GM04504 (cell line): ENCODE data around the gene C19orf12.
A peak's percentile ranks its signal among the peaks of the same experiment; 100 is the strongest.

ENCODE experiments used
- DNase-seq: peaks from one replicate; pipeline ENCODE4 v3.0.0-alpha.2; 2012; ENCODE audit warnings: low read depth

The C19orf12 gene

DNA sequence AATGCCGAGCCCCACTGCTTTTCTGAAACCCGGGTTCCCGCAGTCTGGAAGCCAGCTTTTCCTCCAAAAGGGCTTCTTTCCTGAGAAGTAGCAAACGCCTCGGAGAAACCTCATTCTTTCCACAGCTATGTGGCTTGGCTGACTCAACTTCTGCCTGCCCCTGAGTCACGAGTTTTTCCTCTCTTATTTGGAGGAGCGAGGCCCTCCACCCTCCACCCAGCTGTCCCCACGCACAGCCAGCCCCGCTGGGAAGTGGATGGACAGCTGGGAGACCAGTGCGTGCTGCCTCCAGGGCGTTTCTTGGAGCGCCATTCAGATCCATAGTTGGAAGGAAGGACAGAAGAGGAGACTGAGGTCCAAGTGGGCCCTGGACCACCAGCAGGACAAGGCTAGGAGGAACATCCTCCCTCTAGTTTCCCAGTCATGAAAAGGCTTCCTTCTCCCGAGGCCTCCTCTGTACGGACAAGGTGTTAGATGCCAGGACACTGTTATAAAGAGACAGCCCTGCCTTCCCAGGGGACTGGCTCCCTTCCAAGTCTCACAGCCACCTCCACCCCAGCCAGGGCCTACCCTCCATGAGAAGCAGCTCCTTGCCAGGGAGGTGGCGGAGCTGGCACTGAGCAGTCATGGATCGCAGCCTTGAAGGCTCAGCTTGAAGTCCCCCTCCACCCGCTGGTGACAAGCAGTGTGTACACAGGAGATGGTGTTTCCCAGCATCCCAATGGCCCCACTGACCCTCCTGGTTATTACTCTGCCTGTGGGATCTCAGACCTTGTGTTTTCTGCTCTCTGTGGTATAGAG lies 52.3 kb downstream of the C19orf12 start:
- DNase-seq: peak; percentile 88

- DNase-seq: no peak
Measured at GRCh38 chr19:29662278-29662603, 52.8 kb downstream of the C19orf12 start.

DNA sequence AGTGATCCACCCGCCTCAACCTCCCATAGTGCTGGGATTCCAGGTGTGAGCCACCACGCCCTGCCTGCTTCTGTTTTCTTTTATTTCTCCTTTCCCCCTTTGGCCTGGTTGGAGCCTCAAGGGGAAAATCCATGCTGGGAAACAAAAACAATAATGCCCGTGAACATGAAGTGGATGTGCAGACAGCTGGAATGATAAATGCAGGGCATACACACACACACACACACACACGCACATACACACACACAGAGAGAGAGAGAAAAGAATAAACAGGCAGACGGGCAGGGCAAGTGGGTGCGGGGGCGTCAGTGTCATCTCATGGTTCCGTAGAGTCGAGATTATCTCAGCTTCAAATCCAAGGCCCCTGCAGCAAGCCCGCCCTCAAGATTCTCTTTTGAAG lies 54.2 kb downstream of the C19orf12 start:
- DNase-seq: no peak

DNA sequence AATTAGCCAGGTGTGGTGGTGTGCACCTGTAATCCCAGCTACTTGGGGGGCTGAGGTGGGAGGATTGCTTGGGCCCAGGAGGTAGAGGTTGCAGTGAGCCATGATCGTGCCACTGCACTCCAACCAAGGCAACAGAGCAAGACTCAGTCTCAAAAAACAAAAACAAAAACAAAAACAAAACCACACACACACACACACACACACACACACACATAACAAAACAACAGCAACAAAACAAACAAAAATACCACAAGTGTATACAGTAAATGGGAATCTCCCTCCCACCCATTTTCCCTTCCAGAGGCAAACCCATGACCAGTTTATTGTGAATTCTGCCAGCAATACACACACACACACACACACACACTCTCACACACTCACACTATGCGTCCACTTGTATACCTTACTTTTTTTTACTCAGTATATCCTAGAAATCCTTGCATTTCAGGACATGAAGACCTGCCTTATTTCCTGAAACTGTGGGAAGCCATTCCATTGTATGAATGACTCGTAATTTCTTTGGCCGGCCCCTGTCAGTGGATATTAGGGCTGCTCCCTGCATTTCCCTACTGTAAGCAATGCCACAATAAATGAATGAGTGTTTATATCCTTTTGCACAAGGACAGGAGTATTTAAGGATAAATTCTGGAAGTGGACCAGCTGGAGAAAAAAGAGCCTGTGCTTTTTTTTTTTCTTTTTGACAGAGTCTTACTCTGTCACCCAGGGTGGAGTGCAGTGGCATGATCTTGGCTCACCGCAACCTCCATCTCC lies 56.7 kb downstream of the C19orf12 start:
- no peak for DNase-seq

DNA sequence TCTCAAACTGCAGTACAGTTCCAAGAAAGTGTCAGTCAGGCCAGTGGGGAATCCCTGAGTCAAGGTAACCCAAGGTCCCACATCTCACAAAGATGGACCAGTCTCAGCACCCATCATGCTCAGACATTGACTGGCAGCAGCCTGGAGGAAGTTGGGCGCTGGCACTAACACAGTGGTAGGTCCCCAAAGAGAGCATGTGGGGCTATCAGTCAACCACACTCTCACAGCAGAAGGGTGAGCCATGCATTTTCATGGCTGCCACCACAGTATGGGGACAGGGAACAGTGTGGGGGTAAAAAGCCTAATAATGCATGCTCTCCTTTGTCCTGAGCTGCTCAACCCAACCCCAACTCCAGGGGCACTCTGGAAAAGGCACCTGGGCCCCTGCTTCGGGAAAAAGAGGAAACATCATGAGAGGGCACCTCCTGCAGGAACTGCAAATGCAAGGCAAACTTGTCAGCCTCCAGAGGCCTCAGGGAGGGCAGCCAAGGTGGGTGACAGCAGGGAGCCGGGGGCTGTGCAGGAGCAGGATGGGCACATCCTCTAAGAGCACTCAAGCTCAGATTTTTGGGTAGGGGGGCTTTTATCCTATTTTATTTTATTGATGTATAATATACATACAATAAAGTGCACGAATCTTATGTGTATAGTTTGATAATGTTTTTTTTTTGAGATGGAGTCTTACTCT lies 59.3 kb downstream of the C19orf12 start:
- no peak for DNase-seq

- no peak for DNase-seq
Measured at GRCh38 chr19:29653398-29653797, 61.7 kb downstream of the C19orf12 start.

DNA sequence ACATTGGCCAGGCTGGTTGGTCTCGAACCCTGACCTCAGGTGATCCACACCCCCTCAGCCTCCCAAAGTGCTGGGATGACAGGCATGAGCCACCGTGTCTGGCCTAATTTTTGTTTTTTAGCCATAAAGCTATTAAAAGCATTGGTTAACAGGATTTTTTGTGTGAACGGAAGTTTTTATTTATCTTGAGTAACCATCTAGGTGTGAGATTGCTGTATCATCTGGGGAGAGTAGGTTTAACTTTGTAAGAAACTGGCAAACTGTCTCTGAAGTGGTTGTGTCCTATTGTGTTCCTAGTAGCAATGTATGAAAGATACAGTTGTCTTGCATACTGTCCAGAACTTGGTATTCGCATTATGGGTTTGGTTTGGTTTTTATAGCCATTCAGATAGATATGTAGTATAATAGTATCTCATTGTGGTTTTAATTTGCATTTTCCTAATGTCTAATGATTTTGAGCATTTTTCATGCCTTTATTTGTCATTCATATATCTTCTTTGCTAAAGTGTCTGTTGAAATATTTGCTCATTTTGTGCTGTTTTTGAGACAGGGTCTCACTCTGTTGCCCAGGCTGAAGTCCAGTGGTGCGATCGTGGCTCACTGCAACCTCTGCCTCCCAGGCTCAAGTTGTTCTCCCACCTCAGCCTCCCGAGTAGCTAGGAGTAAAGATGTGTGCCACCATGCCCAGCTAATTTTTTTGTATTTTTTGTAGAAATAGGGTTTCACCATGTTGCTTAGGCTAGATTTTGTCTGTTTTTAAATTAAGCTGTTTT lies 63.3 kb downstream of the C19orf12 start:
- no peak for DNase-seq

DNA sequence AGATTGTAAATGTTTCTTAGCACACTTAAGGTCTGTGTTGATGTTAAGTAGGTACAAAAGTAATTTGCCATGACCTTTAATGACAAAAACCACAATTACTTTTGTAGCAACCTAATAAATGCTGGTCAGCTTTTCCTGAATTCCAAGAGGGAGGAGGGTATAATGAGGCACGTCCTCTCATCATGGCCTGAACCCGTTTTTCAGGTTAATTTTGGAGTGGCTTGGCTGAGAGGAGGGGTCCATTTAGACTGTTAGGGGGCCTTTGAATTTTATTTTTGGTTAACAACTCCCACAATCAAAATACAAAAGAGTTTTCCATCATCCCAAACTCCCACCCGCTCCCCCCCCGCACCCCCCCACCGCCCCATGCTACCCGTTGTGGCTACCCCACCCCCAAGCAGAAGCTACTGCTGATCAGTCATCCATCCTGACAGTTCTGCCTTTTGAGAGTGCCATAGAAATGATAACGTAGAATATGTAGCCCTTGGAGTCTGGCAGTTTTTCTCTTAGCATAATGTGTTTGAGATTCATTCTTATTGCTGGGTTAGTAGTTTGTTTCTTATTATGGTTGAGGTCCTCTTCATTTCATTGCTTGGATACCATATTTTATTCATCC lies 64.2 kb downstream of the C19orf12 start:
- DNase-seq: no peak
